MCF 10A (cell line): Measurements from ENCODE around the gene MARVELD2. TPM values are rescaled to one million over a fixed set of nuclear protein-coding genes. Genes with fewer than 3 reads are reported as not detected.
"Not testable (repeated sequence)": the region's sequence is repeated elsewhere in the genome, so short reads cannot be mapped to it uniquely, and the experiment has no call there.

ENCODE experiments used
- BruUV-seq: library from RNA; stranded (reverse); fragments of 400-500 nt; replicated peaks from 2 replicates; lab custom pipeline; 2021; lab: Mats Ljungman, UMichigan
- CTCF ChIA-PET: fragments of 300-600 bp; sonication (Branson Sonifier 250); formaldehyde crosslinking; extraction: SDS; loops from one replicate; lab custom pipeline; 2021; ENCODE audit warnings: antibody characterized with exemption, inconsistent platforms; lab: Yijun Ruan, JAX
- POLR2A ChIA-PET: fragments of 300-600, 350-650 bp; sonication (Branson Sonifier 250); formaldehyde crosslinking; extraction: SDS; loops from one replicate; lab custom pipeline; 2020; ENCODE audit warnings: antibody characterized with exemption, inconsistent platforms; lab: Yijun Ruan, JAX
- DNase-seq: peaks from one replicate; pipeline ENCODE4 v3.0.0-alpha.2; 2018; ENCODE audit not compliant: unreplicated experiment
- H3K27ac Mint-ChIP-seq: one replicate; pipeline ENCODE4 v1.8.0; 2022; ENCODE audit warnings: mild to moderate bottlenecking, low read depth, mixed read lengths; ENCODE audit not compliant: unreplicated experiment
- H3K27me3 Mint-ChIP-seq: one replicate; pipeline ENCODE4 v1.8.0; 2022; ENCODE audit warnings: mixed read lengths; ENCODE audit not compliant: insufficient read depth, unreplicated experiment
- H3K36me3 Mint-ChIP-seq: one replicate; pipeline ENCODE4 v1.8.0; 2022; ENCODE audit warnings: mild to moderate bottlenecking, moderate library complexity, mixed read lengths; ENCODE audit not compliant: insufficient read depth, unreplicated experiment
- H3K4me1 Mint-ChIP-seq: one replicate; pipeline ENCODE4 v1.8.0; 2022; ENCODE audit warnings: mixed read lengths; ENCODE audit not compliant: insufficient read depth, unreplicated experiment
- H3K4me3 Mint-ChIP-seq: one replicate; pipeline ENCODE4 v1.8.0; 2022; ENCODE audit warnings: mild to moderate bottlenecking, moderate library complexity, mixed read lengths; ENCODE audit not compliant: unreplicated experiment
- H3K9me3 Mint-ChIP-seq: one replicate; pipeline ENCODE4 v1.8.0; 2022; ENCODE audit warnings: mixed read lengths; ENCODE audit not compliant: unreplicated experiment
- CTCF ChIP-seq: fragments of 200-600 bp; IDR thresholded peaks from one replicate; pipeline ENCODE4 v1.8.0; 2022; ENCODE audit warnings: antibody characterized with exemption, mild to moderate bottlenecking; ENCODE audit not compliant: unreplicated experiment
- intact Hi-C: fragments of 100-400 bp; cut with micrococcal nuclease; formaldehyde crosslinking; loops from 2 replicates; pipeline ENCODE4 v1.14.1; 2022
- total RNA-seq: library from RNA; stranded (reverse); gene quantifications from 2 replicates; pipeline ENCODE4 v1.2.3, GENCODE V29; 2022

Gene MARVELD2
- total RNA-seq, 1 experiment from 2014 or later = 19.4 TPM

GRCh38 chr5:69450116-69450515, 35.2 kb downstream of the MARVELD2 start:
- H3K27me3 Mint-ChIP-seq = no peaks in the 10 kb centered on the region
- H3K27ac Mint-ChIP-seq = no peak overlapping the region
- CTCF ChIA-PET = interaction anchor here (0.6 to 0.7 kb wide), 3 partner anchors 25 to 187 kb away, joined by 3 read pairs; no protein-coding TSS in a partner anchor
- DNase-seq = peak; percentile 93
- no peaks in the 10 kb centered on the region for H3K36me3 Mint-ChIP-seq
- H3K4me3 Mint-ChIP-seq = no peak overlapping the region
- intact Hi-C loops = no loop called here
- no peaks in the 10 kb centered on the region for H3K9me3 Mint-ChIP-seq
- POLR2A ChIA-PET = no interaction called here
- no peak for TF ChIP-seq CTCF
- BruUV-seq = no TSS peak
- peaks cover 5% of the 10 kb centered on the region for H3K4me1 Mint-ChIP-seq

DNA sequence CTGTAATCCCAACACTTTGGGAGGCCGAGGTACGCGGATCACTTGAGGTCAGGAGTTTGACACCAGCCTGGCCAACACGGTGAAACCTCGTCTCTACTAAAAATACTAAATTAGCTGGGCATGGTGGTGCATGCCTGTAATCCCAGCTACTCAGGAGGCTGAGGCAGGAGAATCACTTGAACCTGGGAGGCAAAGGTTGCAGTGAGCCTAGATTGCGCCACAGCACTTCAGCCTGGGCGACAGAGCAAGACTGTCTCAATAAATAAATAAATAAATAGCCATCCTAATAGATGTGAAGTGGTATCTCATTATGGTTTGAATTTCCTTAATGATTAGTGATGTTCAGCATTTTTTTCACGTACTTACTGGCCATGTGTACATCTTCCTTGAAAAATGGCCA, 35.6 kb downstream of the MARVELD2 start:
- CTCF ChIA-PET = interaction anchor here (0.6 kb wide), 2 partner anchors 26 to 60 kb away, joined by 3 to 4 read pairs; no protein-coding TSS in a partner anchor
- H3K27ac Mint-ChIP-seq, H3K4me3 Mint-ChIP-seq, H3K27me3 Mint-ChIP-seq, H3K4me1 Mint-ChIP-seq, intact Hi-C loops, H3K9me3 Mint-ChIP-seq, POLR2A ChIA-PET, BruUV-seq, H3K36me3 Mint-ChIP-seq: not testable (repeated sequence)
- DNase-seq = peak; percentile 19

- Mint-ChIP-seq H3K9me3 (no peaks in the 10 kb centered on the region), H3K27ac (no peak overlapping the region), H3K36me3 (no peaks in the 10 kb centered on the region), H3K27me3 (no peaks in the 10 kb centered on the region), H3K4me3 (no peak overlapping the region), H3K4me1 (peaks cover 5% of the 10 kb centered on the region)
- no peak for TF ChIP-seq CTCF
- no peak for DNase-seq
- CTCF ChIA-PET = interaction anchor here (0.6 kb wide), 1 partner anchor 60 kb away, joined by 4 read pairs; no protein-coding TSS in a partner anchor
- POLR2A ChIA-PET = interaction anchor here (1.0 kb wide), 1 partner anchor 294 kb away, joined by 4 read pairs; no protein-coding TSS in a partner anchor
- BruUV-seq = no TSS peak
- intact Hi-C loops = no loop called here
Observed at GRCh38 chr5:69451941-69452647, 37.2 kb downstream of the MARVELD2 start.

GRCh38 chr5:69453487-69453886, 38.6 kb downstream of the MARVELD2 start:
- intact Hi-C loops, H3K36me3 Mint-ChIP-seq, BruUV-seq, H3K4me1 Mint-ChIP-seq, POLR2A ChIA-PET, H3K9me3 Mint-ChIP-seq, DNase-seq, H3K27me3 Mint-ChIP-seq, H3K27ac Mint-ChIP-seq, H3K4me3 Mint-ChIP-seq: not testable (repeated sequence)
- CTCF ChIA-PET = interaction anchor here (0.7 kb wide), 1 partner anchor 1946 kb away, joined by 3 read pairs; no protein-coding TSS in a partner anchor
